ENCODE measurements around the gene ASPRV1. TPM values are rescaled to one million over a fixed set of nuclear protein-coding genes. Genes with fewer than 3 reads are reported as not detected.

Gene ASPRV1
- polyA plus RNA-seq, 1 of the 3 experiments (the other 2 are of a cell fraction), result 0.20 TPM

GRCh38 chr2:69964353-69964841, 3.0 kb upstream of the ASPRV1 start:
- Histone ChIP-seq H3K9ac (no peak overlapping the region), H3K4me1 (ENCODE audit: control insufficient read depth in 1 of 2, insufficient read depth in 2 of 2, low read depth in 1 of 2, low read length in 1 of 2) (no peaks in the 10 kb centered on the region), H3K27me3 (ENCODE audit: insufficient read depth) (no peaks in the 10 kb centered on the region), H3F3A (replicated peaks; ENCODE audit: insufficient read depth) (no peaks in the 10 kb centered on the region), H3K4me2 (no peak overlapping the region), H3K4me3 (ENCODE audit: low read depth in 2 of 2, low read length in 1 of 2) (no peak overlapping the region), H3K27ac (ENCODE audit: low read depth in 2 of 2, low read length in 1 of 2) (no peak overlapping the region), H3K9me2 (no peaks in the 10 kb centered on the region), H4K20me1 (ENCODE audit: insufficient read depth) (no peaks in the 10 kb centered on the region), H2AFZ (ENCODE audit: low read depth) (no peak overlapping the region), H3K79me2 (ENCODE audit: insufficient read depth) (no peaks in the 10 kb centered on the region), H3K36me3 (replicated peaks in 1 of 2; ENCODE audit: control insufficient read depth in 1 of 2, insufficient read depth in 2 of 2, low read length in 1 of 2) (no peaks in the 10 kb centered on the region), H3K9me3 (no peaks in the 10 kb centered on the region)
- TF ChIP-seq ZBTB33 (IDR thresholded peaks at IDR 0.05; ENCODE audit: borderline replicate concordance, low read depth) (no peak), NRF1 (IDR thresholded peaks at IDR 0.05; ENCODE audit: low read depth, low read length) (no peak), REST (IDR thresholded peaks at IDR 0.05; ENCODE audit: low read depth, low read length) (no peak), RXRA (IDR thresholded peaks at IDR 0.05; ENCODE audit: borderline replicate concordance, low read depth) (no peak), USF1 (IDR thresholded peaks at IDR 0.05; ENCODE audit: borderline replicate concordance, low read depth) (no peak), CTCF (IDR thresholded peaks at IDR 0.05) (no peak), PBX3 (IDR thresholded peaks at IDR 0.05) (no peak), POLR2AphosphoS5 (IDR thresholded peaks at IDR 0.05; ENCODE audit: low read depth, low read length) (no peak), MEF2A (IDR thresholded peaks at IDR 0.05; ENCODE audit: borderline replicate concordance, low read depth) (no peak), ELF1 (IDR thresholded peaks at IDR 0.05) (no peak), RFX5 (IDR thresholded peaks at IDR 0.05; ENCODE audit: low read length) (no peak), FOXM1 (IDR thresholded peaks at IDR 0.05; ENCODE audit: low read depth) (no peak), GATA2 (CRISPR knock-in tag; IDR thresholded peaks at IDR 0.05) (no peak), GABPA (IDR thresholded peaks at IDR 0.05; ENCODE audit: low read depth) (no peak), IRF3 (IDR thresholded peaks at IDR 0.05; ENCODE audit: low read depth, low read length) (no peak)
- 73% methylated on average over 7 of the region's 7 CpGs for WGBS (ENCODE audit: low lambda C conversion rate)
- ChIA-PET POLR2A (no interaction called here), CTCF (no interaction called here)
- DNase-seq, result no peak
